Measurements from ENCODE around the gene CPT1B. TPM values are rescaled to one million over a fixed set of nuclear protein-coding genes. Genes with fewer than 3 reads are reported as not detected.

CPT1B gene
- total RNA-seq, 4 donors from 2014 or later: 53.4 to 134 (median 63.7) TPM

GRCh38 chr22:50569896-50570535, 8.2 kb downstream of the CPT1B start:
- H3K4me3 ChIP-seq: no peak overlapping the region
- H3K27me3 ChIP-seq: no peaks in the 10 kb centered on the region
- peaks cover 0 to 75% of the 10 kb centered on the region in 2 donors for H3K36me3 ChIP-seq
- H3K4me1 ChIP-seq: peaks cover 0 to 5% of the 10 kb centered on the region in 2 donors
- ATAC-seq: no peak
- peak overlapping the region in 1 of 4 donors; percentile 42 for H3K27ac ChIP-seq
- in situ Hi-C loops (cut with MboI; ENCODE audit: low sequenced_read_pairs in 4 of 4) (no loop called here), intact Hi-C loops (cut with DNase I; ENCODE audit: low total_unique reads) (no loop called here)
- no peaks in the 10 kb centered on the region for H3K9me3 ChIP-seq
- DNase-seq: no peak
- TF ChIP-seq CTCF (IDR thresholded peaks at IDR 0.05 in 4 of 5, conservative IDR thresholded peaks at IDR 0.05 in 1 of 5) (no peak), POLR2A (IDR thresholded peaks at IDR 0.05) (no peak)

- Histone ChIP-seq H3K27me3 (no peaks in the 10 kb centered on the region), H3K4me3 (no peak overlapping the region), H3K4me1 (peaks cover 0 to 5% of the 10 kb centered on the region in 2 donors), H3K27ac (no peak overlapping the region), H3K36me3 (peaks cover 0 to 68% of the 10 kb centered on the region in 2 donors), H3K9me3 (no peaks in the 10 kb centered on the region)
- in situ Hi-C loops (cut with MboI; ENCODE audit: low sequenced_read_pairs in 4 of 4) (no loop called here), intact Hi-C loops (cut with DNase I; ENCODE audit: low total_unique reads) (no loop called here)
- TF ChIP-seq CTCF (IDR thresholded peaks at IDR 0.05 in 4 of 5, conservative IDR thresholded peaks at IDR 0.05 in 1 of 5) (no peak), POLR2A (IDR thresholded peaks at IDR 0.05) (no peak)
- ATAC-seq (no peak), DNase-seq (no peak)
Measured at GRCh38 chr22:50569041-50569459, 9.2 kb downstream of the CPT1B start.

- Histone ChIP-seq H3K36me3 (peaks cover 0 to 63% of the 10 kb centered on the region in 2 donors), H3K4me3 (no peak overlapping the region), H3K27ac (no peak overlapping the region), H3K4me1 (peaks cover 0 to 8% of the 10 kb centered on the region in 2 donors), H3K27me3 (no peaks in the 10 kb centered on the region), H3K9me3 (no peaks in the 10 kb centered on the region)
- in situ Hi-C loops (cut with MboI; ENCODE audit: low sequenced_read_pairs in 4 of 4) (no loop called here), intact Hi-C loops (cut with DNase I; ENCODE audit: low total_unique reads) (no loop called here)
- TF ChIP-seq CTCF (IDR thresholded peaks at IDR 0.05 in 4 of 5, conservative IDR thresholded peaks at IDR 0.05 in 1 of 5): no peak
- TF ChIP-seq POLR2A (IDR thresholded peaks at IDR 0.05): no peak
- ATAC-seq: no peak
- no peak for DNase-seq
Measured at GRCh38 chr22:50568626-50569025, 9.6 kb downstream of the CPT1B start.

GRCh38 chr22:50567721-50568252, 10.4 kb downstream of the CPT1B start:
- no peak for TF ChIP-seq CTCF (IDR thresholded peaks at IDR 0.05 in 4 of 5, conservative IDR thresholded peaks at IDR 0.05 in 1 of 5)
- TF ChIP-seq POLR2A (IDR thresholded peaks at IDR 0.05): no peak
- H3K36me3 ChIP-seq: peaks cover 0 to 55% of the 10 kb centered on the region in 2 donors
- no peak for DNase-seq
- H3K27ac ChIP-seq: no peak overlapping the region
- no peak overlapping the region for H3K4me3 ChIP-seq
- peaks cover 0 to 15% of the 10 kb centered on the region in 2 donors for H3K4me1 ChIP-seq
- in situ Hi-C loops (cut with MboI; ENCODE audit: low sequenced_read_pairs in 4 of 4) (no loop called here), intact Hi-C loops (cut with DNase I; ENCODE audit: low total_unique reads) (no loop called here)
- ATAC-seq: no peak
- H3K27me3 ChIP-seq: no peaks in the 10 kb centered on the region
- no peaks in the 10 kb centered on the region for H3K9me3 ChIP-seq
